ENCODE results near the gene KCNQ1.

The KCNQ1 gene

GRCh38 chr11:2792381-2793250, 347.8 kb downstream of the KCNQ1 start:
- no peak for DNase-seq (ENCODE audit: extremely low read depth, insufficient read length)
- no peak overlapping the region for H3K4me3 ChIP-seq (replicated peaks; ENCODE audit: low read depth, low read length)
- TF ChIP-seq CTCF (IDR thresholded peaks at IDR 0.05; ENCODE audit: insufficient read depth, low read length, poor library complexity, severe bottlenecking), result no peak
- no peaks in the 10 kb centered on the region for H3K36me3 ChIP-seq (ENCODE audit: control insufficient read depth, insufficient read depth, low read length)
- no peaks in the 10 kb centered on the region; the same call in 1 of the 2 replicates for H3K27me3 ChIP-seq (replicated peaks; ENCODE audit: control insufficient read depth, insufficient read depth, low read length)

GRCh38 chr11:2793701-2794045, 348.9 kb downstream of the KCNQ1 start:
- no peak for TF ChIP-seq CTCF (IDR thresholded peaks at IDR 0.05; ENCODE audit: insufficient read depth, low read length, poor library complexity, severe bottlenecking)
- H3K27me3 ChIP-seq (replicated peaks; ENCODE audit: control insufficient read depth, insufficient read depth, low read length), result no peaks in the 10 kb centered on the region; the same call in 1 of the 2 replicates
- H3K36me3 ChIP-seq (ENCODE audit: control insufficient read depth, insufficient read depth, low read length), result no peaks in the 10 kb centered on the region
- H3K4me3 ChIP-seq (replicated peaks; ENCODE audit: low read depth, low read length), result no peak overlapping the region
- no peak for DNase-seq (ENCODE audit: extremely low read depth, insufficient read length)

GRCh38 chr11:2794046-2794967, 349.5 kb downstream of the KCNQ1 start:
- no peak for TF ChIP-seq CTCF (IDR thresholded peaks at IDR 0.05; ENCODE audit: insufficient read depth, low read length, poor library complexity, severe bottlenecking)
- no peak for DNase-seq (ENCODE audit: extremely low read depth, insufficient read length)
- Histone ChIP-seq H3K27me3 (replicated peaks; ENCODE audit: control insufficient read depth, insufficient read depth, low read length) (no peaks in the 10 kb centered on the region; the same call in 1 of the 2 replicates), H3K4me3 (replicated peaks; ENCODE audit: low read depth, low read length) (no peak overlapping the region), H3K36me3 (ENCODE audit: control insufficient read depth, insufficient read depth, low read length) (no peaks in the 10 kb centered on the region)

GRCh38 chr11:2794968-2795322, 350.1 kb downstream of the KCNQ1 start:
- TF ChIP-seq CTCF (IDR thresholded peaks at IDR 0.05; ENCODE audit: insufficient read depth, low read length, poor library complexity, severe bottlenecking), result no peak
- no peaks in the 10 kb centered on the region for H3K36me3 ChIP-seq (ENCODE audit: control insufficient read depth, insufficient read depth, low read length)
- H3K27me3 ChIP-seq (replicated peaks; ENCODE audit: control insufficient read depth, insufficient read depth, low read length), result no peaks in the 10 kb centered on the region; the same call in 1 of the 2 replicates
- no peak overlapping the region for H3K4me3 ChIP-seq (replicated peaks; ENCODE audit: low read depth, low read length)
- DNase-seq (ENCODE audit: extremely low read depth, insufficient read length), result no peak

- Histone ChIP-seq H3K27me3 (replicated peaks; ENCODE audit: control insufficient read depth, insufficient read depth, low read length) (no peaks in the 10 kb centered on the region; the same call in 1 of the 2 replicates), H3K4me3 (replicated peaks; ENCODE audit: low read depth, low read length) (no peak overlapping the region), H3K36me3 (ENCODE audit: control insufficient read depth, insufficient read depth, low read length) (no peaks in the 10 kb centered on the region)
- no peak for DNase-seq (ENCODE audit: extremely low read depth, insufficient read length)
- no peak for TF ChIP-seq CTCF (IDR thresholded peaks at IDR 0.05; ENCODE audit: insufficient read depth, low read length, poor library complexity, severe bottlenecking)
Measured at GRCh38 chr11:2795491-2795991, 350.7 kb downstream of the KCNQ1 start.

Data from GM06990 (cell line).